ENCODE results near the gene GPC6. TPM values are rescaled to one million over a fixed set of nuclear protein-coding genes. Genes with fewer than 3 reads are reported as not detected.

GPC6 gene
- total RNA-seq, 1 donor from 2014 or later: 20.1 TPM

DNA sequence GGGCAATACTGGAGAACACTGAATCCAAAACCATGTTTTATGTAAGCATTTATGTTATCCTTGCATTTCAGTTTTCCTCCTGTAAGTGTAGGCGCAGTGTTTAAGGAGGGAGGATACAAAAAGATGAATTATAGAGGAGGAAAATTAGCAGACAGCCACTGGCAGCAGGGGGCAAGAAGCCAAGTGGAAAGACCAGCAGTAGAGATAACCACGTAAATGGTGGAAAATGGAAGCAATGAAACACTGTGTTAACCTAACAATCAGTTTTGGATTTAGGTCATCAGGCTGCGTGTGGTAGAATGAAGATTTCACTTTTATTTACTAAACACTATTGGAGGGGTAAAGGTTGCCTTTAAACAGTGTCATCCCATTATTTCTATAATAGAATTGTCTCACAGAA, 447.3 kb downstream of the GPC6 start:
- no peak for DNase-seq (ENCODE audit: low read depth)

DNA sequence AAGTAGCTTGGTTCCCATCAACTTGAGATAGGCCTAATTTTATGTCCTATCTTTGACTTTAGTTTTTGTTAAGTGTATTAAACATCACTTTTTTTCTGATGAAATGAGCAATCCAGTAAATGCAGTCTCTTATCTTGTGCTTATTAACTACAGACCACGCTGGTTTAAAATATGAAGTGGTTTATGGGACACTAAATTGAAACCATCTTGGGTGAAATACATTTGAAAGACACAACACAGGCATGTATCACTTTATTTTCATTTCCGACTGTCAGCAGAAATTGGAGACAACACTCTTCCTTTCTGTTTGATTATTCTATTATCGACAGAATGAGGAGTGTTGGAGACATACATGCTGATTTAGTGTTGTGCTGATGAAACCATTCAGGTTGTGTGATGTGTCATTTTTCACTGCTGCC, 447.7 kb downstream of the GPC6 start:
- no peak for DNase-seq (ENCODE audit: low read depth)

DNA sequence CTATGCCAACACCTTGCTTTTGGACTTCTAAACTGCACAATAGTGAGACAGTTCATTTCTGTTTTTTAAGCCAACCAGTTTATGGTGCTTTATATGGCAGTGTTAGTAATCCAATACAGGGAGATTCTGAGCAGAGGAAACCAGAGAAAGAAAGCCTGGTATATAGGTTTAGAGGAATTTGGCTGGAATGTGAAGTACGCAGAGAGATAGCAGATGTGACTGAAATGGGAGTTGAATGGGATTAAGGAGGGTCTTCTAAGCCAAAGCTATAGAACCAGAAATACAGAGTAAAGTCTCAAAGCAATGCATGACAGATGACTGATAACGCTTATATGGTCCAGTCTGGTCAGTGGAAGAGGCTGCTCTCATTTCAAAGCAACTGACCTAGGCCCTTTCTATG, 453.7 kb downstream of the GPC6 start:
- no peak for DNase-seq (ENCODE audit: low read depth)

DNA sequence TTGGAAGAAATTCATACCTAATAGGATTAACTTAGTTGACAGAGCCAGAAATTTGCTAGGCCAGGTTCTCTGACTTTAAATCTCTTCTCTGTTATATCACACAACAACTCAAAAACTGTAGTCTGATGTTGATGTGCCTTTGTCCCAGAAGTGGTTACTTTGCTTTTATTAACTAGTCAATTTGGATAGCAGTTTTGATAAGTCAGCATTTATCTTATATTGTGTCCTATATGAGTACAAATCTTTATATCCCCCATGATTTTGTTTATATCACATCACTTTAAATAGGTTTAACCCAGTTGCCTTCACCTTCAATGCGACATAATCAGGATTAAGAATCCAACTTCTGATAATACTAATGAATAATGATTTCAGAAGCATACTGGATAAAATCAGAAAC, 459.3 kb downstream of the GPC6 start:
- no peak for DNase-seq (ENCODE audit: low read depth)

DNA sequence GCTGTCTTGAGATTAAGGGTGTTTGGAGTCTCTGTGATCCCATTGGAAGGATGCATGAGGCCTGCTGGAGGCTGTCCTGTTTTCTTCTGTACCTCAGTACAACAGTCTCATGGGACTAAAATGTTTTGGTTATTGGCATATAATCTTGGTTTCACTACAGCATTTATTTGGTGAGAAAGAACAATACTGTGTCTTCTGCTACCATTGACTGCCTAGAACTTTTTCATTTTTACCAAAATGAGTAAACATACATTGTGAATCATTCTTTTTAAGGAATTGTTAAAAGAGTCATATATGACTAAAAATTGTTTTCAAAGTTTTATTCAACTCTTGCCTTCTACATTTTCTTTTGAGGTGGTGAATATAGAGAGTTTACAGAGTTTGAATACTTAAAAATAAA, 459.8 kb downstream of the GPC6 start:
- no peak for DNase-seq (ENCODE audit: low read depth)

DNA sequence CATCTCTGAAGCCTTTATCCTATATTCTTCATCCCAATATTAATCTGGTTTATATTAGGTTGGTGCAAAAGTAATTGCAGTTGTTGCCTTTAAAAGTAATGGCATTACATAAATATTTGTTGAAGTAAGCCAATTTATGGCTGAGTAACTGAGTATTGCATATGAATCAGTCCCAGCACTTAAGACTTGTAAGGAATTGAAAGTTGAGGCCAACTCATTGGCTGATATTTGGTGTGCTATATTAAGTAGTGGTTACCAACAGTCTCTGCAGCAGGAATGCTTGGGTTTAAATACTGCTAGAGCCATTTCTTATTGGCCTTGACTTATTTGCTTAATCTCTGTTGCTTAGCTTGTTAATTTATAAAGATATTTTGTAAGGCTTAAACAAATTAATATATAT, 460.7 kb downstream of the GPC6 start:
- peak; percentile 33 for DNase-seq (ENCODE audit: low read depth)

DNA sequence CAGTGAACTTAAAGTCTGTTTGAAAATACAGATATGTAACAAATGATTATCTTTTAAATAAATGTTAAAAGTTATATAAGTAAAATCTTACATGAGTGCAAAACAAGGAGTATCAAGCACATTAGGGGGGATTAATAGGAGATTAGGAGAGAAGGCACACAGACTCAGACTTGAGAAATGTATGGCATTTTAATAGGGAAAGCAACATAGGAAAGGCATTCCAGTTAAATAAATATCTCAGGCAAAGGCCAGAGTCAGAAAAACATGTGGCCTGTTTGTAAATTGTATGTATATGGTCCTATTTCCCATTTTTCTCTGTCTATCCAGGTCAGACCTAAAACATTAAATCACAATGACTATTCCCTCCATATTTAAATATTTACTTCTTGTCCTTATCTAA, 462.7 kb downstream of the GPC6 start:
- DNase-seq (ENCODE audit: low read depth): no peak

DNA sequence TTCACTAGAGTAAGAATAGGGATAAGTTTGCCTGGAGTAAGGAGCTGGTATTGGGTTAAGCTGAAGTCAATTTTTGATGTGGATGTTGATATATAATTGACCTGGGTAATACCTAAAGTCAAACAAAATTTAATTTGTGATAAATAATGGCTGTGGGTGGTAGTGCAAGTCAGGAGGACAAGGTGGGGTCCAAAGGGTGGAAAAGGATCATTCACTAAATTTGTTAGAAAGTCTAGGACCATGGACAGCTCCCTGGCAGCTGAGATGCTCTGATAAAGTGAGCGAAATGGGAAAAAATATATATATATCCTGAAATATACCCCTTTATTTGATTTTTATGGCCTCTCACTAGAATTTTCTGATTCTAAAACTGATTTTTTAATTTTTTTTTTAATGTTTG, 463.5 kb downstream of the GPC6 start:
- DNase-seq (ENCODE audit: low read depth): peak; percentile 55

DNA sequence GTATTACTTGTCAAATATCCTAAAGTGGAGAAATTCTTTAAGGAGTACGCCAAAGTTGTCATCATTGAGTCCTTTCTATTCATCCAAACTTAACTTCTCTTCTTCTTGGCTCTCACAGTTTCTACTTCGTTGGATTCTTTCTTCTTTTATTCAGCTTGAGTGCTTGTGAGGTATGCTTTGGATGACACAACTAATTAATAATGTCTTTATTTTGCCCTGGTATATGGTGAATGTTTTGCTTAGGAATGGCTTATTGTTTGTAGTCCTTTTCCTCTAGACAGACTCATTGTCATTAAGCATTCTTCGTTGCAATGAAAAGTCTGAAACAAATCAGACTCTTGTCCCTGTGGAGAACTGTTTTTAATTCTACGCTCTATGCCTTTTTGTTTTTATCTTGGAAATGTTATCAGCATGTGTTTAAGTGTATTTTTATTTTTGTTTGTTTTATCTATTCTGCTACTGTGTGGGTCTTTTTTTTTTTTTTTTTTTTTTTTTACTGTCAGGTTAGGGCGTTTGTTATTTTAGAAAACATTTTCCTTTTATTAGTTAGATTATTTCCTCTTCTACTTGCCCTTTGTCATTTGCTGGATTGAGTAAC, 471.5 kb downstream of the GPC6 start:
- DNase-seq (ENCODE audit: low read depth): no peak

DNA sequence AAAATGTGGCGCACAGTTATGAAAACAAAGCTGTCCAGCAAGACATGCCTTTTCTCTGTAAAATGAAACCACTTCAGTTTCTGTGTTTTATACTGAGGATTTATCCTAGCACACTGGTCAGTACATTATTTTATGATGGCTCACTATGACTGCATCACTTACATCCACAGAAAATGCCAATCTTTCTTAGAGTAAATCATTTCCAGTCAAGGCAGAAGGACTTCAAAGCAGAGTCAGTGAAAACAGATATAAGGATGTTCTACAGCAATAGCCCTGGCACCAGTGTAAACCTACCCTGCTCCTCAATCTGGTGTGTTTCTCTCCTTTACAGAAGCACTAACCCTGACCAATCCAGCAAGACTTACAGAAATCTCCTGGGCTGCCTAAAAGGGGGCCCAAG, 473.5 kb downstream of the GPC6 start:
- DNase-seq (ENCODE audit: low read depth): no peak

DNA sequence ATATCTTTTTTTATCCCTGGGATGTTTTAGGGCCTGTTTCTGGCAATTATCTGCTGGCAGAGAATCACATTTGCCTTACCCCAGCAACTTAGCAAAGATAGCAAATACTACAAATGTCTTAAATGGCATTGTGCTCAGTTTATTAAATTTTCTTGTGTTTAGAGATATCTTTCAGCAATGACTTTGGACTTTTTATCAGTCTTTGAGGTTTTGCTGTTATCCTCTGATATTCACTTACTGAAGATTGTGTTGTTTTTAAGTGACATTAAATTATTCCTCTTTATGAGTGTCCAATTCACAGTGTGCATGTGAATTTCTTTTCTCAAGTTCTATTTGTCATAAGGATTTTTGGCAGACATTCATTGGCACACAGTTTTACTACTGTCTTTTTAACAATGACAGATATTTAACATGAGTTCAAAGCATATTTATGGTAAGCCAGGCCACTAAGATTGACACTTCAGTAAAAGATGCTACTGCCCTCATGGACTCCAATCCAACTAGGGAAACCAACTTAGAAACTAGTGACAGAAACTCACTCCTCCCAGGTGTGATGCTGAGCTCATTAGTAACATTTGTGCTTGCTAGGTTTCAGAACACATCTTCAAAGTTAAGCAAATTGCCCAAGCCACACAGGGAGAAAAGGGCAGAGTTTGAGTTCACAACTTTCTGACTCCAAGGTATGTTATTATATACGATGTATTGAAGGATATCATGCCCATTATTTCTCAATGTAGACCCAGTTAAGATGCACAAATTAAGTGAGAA, 481.9 kb downstream of the GPC6 start:
- DNase-seq (ENCODE audit: low read depth): no peak

DNA sequence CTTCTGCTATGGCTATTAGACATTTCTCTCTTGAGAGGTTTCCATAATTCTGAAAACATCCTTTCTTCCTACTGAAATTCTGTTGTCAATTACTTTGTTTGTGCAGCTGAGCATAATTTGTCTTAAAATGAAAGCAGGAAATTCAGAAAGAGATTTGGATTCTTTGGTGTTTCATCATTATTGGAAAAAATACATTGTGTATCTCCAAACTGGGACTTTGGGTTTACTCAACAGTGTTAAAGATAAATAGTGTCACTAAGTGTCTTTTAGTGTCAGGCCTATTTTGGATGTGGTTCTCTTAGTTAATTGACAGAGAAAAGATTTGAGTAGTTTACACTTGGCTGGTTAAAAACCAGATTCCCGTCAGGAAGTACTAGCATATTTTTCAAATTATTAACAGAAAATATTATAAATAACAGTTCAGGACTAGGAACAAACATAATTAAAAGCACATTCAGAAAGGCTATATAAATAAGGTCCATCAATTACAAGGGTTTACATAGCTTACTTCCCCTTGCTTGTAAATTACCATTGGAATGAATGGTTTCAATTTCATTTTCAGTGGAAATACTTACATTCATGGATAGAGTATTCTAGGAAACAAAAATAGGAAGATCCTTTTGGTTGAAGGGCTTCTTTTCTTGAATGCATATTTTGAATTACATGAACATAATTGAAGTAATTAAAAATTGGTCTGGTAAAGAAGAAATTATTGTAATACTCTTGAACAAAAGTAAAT, 483.1 kb downstream of the GPC6 start:
- no peak for DNase-seq (ENCODE audit: low read depth)

DNA sequence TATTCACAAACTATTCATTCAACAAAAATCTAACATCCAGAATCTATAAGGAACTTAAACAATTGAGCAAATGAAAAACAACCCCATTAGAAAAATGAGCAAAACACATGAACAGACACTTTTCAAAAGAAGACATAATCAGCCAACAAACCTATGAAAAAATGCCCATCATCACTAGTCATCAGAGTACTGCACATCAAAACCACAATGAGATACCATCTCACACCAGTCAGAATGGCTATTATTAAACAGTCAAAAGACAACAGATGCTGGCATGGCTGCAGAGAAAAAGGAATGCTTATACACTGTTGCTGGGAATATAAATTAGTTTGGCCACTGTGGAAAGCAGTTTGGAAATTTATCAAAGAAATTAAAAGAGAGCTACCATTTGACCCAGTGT, 487.6 kb downstream of the GPC6 start:
- peak; percentile 79 for DNase-seq (ENCODE audit: low read depth)

DNA sequence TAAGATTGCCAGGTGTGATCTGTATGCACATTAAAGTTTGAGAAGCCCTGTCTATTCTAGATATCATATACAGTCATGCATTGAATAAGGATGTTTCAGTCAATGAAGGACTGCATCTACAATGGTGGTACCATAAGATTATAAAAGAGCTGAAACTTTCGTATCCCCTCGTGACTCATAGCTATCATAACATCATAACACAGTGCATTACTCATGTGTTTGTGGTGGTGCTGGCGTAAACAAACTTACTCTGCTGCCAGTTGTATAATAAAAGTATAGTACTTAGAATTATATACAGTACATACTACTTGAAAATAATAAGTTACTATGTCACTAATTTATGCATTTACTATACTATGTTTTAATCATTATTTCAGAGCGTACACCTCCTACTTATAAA, 489.3 kb downstream of the GPC6 start:
- no peak for DNase-seq (ENCODE audit: low read depth)

DNA sequence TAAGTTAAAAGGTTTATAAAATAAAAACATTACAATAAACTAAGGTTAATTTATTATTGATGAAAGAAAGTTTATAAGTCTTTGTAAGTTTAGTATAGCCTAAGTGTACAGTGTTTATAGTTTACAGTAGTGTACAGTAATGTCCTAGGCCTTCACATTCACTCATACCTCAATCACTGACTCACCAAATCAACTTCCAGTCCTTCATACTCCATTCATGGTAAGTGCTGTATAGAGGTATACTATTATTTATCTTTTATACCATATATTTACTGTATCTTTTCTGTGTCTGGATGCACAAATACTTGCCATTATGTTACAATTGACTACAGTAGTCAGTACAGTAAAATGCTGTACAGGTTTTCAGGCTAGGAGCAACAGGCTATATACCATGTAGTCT, 490.0 kb downstream of the GPC6 start:
- DNase-seq (ENCODE audit: low read depth): no peak

DNA sequence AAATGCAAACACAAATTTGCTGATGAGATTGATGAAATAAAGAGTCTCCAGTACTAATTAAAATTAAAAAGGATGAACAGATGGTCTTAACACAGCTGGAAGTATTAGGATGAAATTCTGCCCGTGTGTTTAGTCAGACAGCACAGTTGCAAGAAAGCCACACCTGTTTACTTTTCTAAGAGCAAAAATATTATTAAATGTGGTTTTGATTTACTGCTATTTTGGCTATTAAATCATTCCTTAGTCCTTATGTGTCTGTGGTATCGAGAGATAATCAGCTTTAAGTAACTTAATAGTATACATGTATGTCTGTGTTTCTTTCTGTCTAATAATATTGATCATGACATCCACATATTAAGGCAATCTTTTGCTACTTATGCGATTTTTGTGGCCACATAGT, 494.9 kb downstream of the GPC6 start:
- DNase-seq (ENCODE audit: low read depth): no peak

DNA sequence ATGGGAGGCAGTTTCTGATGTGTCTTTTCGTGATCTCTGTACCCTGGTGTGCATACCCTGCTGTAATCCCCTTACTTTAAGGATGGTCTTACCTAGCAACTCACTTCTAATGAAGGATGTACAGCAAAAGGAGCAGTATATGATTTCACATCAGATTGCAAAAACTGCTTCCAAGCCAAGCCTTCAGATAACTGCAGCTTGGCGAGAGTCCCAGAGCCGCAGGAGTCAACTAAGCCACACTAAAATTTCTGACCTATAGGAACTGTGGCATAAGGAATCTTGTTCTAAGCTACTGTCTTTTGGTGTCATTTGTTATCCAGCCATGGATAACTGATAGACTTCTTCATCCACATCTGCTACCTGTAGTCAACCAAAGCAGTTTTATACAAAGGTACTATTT, 496.7 kb downstream of the GPC6 start:
- DNase-seq (ENCODE audit: low read depth): no peak

DNA sequence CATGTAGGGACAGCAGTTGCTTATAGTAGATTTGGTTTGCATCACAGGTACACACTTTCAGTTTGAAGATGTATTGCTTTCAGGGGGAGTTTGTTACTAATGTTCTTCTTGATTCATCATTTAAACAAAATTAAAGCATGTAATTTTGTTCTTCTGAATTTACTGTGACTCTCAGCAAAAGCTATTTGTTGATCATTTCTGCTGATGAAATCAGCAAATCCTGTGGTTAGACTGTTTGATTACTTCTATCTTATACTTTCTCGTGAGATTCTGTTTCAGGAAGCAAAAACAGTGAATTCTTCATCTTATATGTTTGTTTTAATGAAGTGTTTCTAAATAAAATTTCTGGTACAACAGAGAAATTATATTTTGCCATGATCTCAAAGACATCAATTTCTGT, 497.6 kb downstream of the GPC6 start:
- DNase-seq (ENCODE audit: low read depth): no peak

DNA sequence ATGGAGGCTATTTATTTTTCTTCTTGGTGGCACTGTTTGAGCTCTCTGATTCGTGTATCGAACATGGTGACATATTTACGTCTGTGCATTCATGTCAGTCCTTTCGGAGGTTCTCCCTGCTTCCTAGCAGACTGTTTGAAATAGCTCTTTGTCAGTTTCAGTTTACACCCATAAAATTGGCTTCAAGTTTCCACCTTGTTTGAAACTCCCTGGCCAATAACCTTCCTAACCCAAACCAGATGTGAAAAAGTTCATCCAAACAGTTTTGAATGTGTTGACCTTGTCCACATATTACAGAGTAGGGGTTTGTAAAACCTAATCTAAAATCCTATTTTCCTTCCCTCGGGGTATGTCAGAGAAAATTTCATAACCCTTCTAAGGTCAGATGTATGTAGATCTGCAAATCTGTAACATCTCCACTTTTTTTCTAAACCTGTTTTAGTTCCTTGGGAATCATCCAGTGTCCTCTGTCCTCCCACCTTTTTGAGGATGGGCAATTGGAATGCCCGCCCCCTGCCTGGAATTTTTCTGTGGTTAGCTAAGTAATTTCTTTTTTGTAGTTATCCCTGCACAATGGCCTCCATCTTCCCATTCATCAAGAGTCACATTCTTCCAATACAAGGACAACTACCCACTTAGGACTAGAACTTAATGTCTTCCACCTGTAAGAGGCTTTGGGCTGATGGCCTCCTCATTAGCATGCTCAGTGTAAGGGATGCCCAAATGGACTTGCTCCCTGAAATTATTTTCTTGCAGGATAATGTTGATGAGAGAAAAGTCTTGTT, 499.8 kb downstream of the GPC6 start:
- DNase-seq (ENCODE audit: low read depth): no peak

DNA sequence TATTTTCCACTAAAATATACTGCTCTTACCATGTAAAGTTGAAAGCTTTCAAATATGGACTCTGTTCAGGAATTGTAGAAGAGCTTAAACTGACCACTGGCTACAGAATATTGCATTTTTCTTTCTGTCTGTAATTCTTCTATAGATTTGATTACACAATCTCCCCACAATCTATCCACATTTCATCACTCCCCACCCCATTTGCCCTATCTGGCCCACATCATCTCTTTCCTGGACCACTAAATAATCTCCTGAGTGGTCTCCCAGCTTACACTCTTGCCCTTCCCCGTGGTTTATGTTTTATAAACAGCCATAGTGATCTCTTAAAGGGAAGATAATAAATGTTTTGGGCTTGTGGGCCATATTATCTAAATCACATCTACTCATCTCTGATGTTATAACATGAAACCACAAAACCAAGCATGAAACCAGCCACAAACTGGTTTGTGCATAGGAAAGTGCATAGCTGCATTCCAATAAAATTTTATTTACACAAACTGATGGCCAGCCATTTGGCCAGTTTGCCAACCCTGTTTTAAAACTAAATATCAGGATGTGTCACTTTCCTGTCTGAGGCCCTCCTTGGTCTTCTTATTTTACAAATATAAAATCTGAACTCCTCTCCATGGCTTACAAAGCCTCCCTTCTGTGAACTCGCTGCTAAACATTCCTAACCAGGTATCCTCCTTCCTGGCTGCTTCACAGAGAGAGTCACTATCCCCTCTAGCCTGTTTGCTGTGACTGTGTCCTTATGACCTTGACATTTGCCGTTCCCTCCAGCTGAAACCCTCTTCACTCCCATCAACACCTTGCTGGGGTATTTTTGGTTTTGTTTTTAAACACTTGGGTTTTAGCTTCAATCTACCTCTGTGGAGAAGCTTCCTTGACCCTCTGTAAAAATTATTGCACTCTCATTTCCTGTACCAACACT, 500.9 kb downstream of the GPC6 start:
- no peak for DNase-seq (ENCODE audit: low read depth)

DNA sequence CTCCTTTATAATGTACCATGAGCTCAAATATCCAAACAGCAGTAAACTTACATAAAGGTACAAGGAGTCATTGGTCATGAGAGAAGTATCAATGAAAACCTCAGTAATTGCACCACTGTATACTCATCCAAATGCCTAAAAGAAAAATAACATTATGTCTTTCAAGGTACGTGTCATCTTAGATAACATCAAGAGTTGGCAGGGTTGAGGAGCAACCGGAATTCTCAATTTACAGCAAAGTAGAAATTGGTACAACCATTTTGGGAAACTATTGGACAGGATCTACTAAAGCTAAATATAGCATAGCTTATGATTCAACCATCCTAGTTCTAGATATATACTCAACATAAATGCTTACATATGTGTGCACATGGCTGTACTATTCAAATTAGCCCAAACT, 502.8 kb downstream of the GPC6 start:
- DNase-seq (ENCODE audit: low read depth): no peak
